Retinal pigment epithelial cell (primary cell): ENCODE results near the gene PLD6.
"Not testable (repeated sequence)": the region's sequence is repeated elsewhere in the genome, so short reads cannot be mapped to it uniquely, and the experiment has no call there.

Experiments used
- DNase-seq: peaks from one replicate; pipeline ENCODE4 v3.0.0-alpha.2; 2010; ENCODE audit warnings: low read depth
- H3K4me3 ChIP-seq: 2 replicates; pipeline ENCODE4 v1.5.1; 2011; ENCODE audit warnings: mild to moderate bottlenecking, low read length, control low read depth, moderate library complexity
- CTCF ChIP-seq: conservative IDR thresholded peaks from 2 replicates; pipeline ENCODE4 v1.5.1; 2011; ENCODE audit warnings: low read depth, low read length, control low read depth, inconsistent platforms

The PLD6 gene

GRCh38 chr17:17164676-17165075 is 41.5 kb downstream of the PLD6 start:
- H3K4me3 ChIP-seq: no peak overlapping the region
- DNase-seq: no peak
- no peak for TF ChIP-seq CTCF

GRCh38 chr17:17164156-17164555 is 42.0 kb downstream of the PLD6 start:
- no peak for TF ChIP-seq CTCF
- no peak overlapping the region for H3K4me3 ChIP-seq
- DNase-seq: no peak

GRCh38 chr17:17161759-17162158 is 44.4 kb downstream of the PLD6 start:
- no peak for DNase-seq
- no peak for TF ChIP-seq CTCF

GRCh38 chr17:17161121-17161520 is 45.0 kb downstream of the PLD6 start:
- no peak for TF ChIP-seq CTCF
- DNase-seq: no peak
- H3K4me3 ChIP-seq: no peak overlapping the region

More at GRCh38 chr17:17161759-17162158, 44.4 kb downstream of the PLD6 start:
- H3K4me3 ChIP-seq: no peak overlapping the region

GRCh38 chr17:17159571-17159970 is 46.6 kb downstream of the PLD6 start:
- no peak for TF ChIP-seq CTCF
- H3K4me3 ChIP-seq: no peak overlapping the region
- no peak for DNase-seq

- not testable (repeated sequence) for DNase-seq, H3K4me3 ChIP-seq
Observed at GRCh38 chr17:17158506-17158905, 47.6 kb downstream of the PLD6 start.

- no peak for TF ChIP-seq CTCF
- DNase-seq: no peak
- H3K4me3 ChIP-seq: no peak overlapping the region
Observed at GRCh38 chr17:17157041-17157440, 49.1 kb downstream of the PLD6 start.

- no peak for DNase-seq
- TF ChIP-seq CTCF: no peak
Observed at GRCh38 chr17:17156511-17156910, 49.6 kb downstream of the PLD6 start.

More at GRCh38 chr17:17156511-17156910, 49.6 kb downstream of the PLD6 start:
- H3K4me3 ChIP-seq: no peak overlapping the region
